ENCODE results near the gene HASPIN.

HASPIN gene

GRCh38 chr17:3768769-3769168, 45.1 kb downstream of the HASPIN start:
- DNase-seq: no peak

- DNase-seq: no peak
Measured at GRCh38 chr17:3770466-3770865, 46.8 kb downstream of the HASPIN start.

GRCh38 chr17:3771140-3771539, 47.4 kb downstream of the HASPIN start:
- DNase-seq: peak in 2 of 3 experiments; percentile 5 to 43

GRCh38 chr17:3772764-3773163, 49.1 kb downstream of the HASPIN start:
- no peak for DNase-seq

GRCh38 chr17:3773511-3773910, 49.8 kb downstream of the HASPIN start:
- no peak for DNase-seq

- no peak for DNase-seq
Measured at GRCh38 chr17:3773966-3774365, 50.3 kb downstream of the HASPIN start.
